ENCODE measurements around the gene F2RL1.
"Not testable (repeated sequence)": the region's sequence is repeated elsewhere in the genome, so short reads cannot be mapped to it uniquely, and the experiment has no call there.

Gene F2RL1

GRCh38 chr5:76804266-76804665 is 14.6 kb upstream of the F2RL1 start:
- H3K27ac ChIP-seq: no peak overlapping the region

GRCh38 chr5:76805821-76806505 is 12.9 kb upstream of the F2RL1 start:
- Histone ChIP-seq H3K27ac (peak overlapping the region in 9 of 21 experiments; percentile 25 to 75 (median 50)), H3K4me3 (no peak overlapping the region)

More at GRCh38 chr5:76804266-76804665, 14.6 kb upstream of the F2RL1 start:
- H3K4me3 ChIP-seq: no peak overlapping the region

- H3K4me3 ChIP-seq: no peak overlapping the region
- peak overlapping the region in 11 of 21 experiments; percentile 6 to 88 (median 69) for H3K27ac ChIP-seq
These were observed 11.5 kb upstream of the F2RL1 start for GRCh38 chr5:76807296-76807695.

GRCh38 chr5:76808141-76808691 is 10.6 kb upstream of the F2RL1 start:
- H3K4me3 ChIP-seq: no peak overlapping the region
- H3K27ac ChIP-seq: peak overlapping the region in 18 of 21 experiments; percentile 15 to 88 (median 70)

- peak overlapping the region in 13 of 21 experiments; percentile 1 to 88 (median 50) for H3K27ac ChIP-seq
- no peak overlapping the region for H3K4me3 ChIP-seq
These were observed 9.7 kb upstream of the F2RL1 start for GRCh38 chr5:76809141-76809540.

- no peak overlapping the region for H3K4me3 ChIP-seq
- H3K27ac ChIP-seq: peak overlapping the region in 8 of 21 experiments; percentile 15 to 63 (median 30)
These were observed 8.6 kb upstream of the F2RL1 start for GRCh38 chr5:76810236-76810635.

GRCh38 chr5:76811214-76811613 is 7.6 kb upstream of the F2RL1 start:
- Histone ChIP-seq H3K4me3 (peak overlapping the region in 4 of 7 experiments; percentile 12 to 31 (median 22)), H3K27ac (peak overlapping the region in 14 of 21 experiments; percentile 30 to 83 (median 66))

GRCh38 chr5:76812209-76812608 is 6.6 kb upstream of the F2RL1 start:
- Histone ChIP-seq H3K27ac (peak overlapping the region in 17 of 21 experiments; percentile 50 to 83 (median 66)), H3K4me3 (peak overlapping the region in 5 of 7 experiments; percentile 12 to 31 (median 18))

- peak overlapping the region in 1 of 7 experiments; percentile 2 for H3K4me3 ChIP-seq
- no peak overlapping the region for H3K27ac ChIP-seq
These were observed 4.8 kb upstream of the F2RL1 start for GRCh38 chr5:76813982-76814562.

- no peak overlapping the region for H3K27ac ChIP-seq
- no peak overlapping the region for H3K4me3 ChIP-seq
These were observed 2.6 kb upstream of the F2RL1 start for GRCh38 chr5:76816110-76816831.

- Histone ChIP-seq H3K27ac (peak overlapping the region in 17 of 21 experiments; percentile 2 to 89 (median 77)), H3K4me3 (peak overlapping the region; percentile 42 to 74 (median 55))
These were observed 1.2 kb downstream of the F2RL1 start for GRCh38 chr5:76819851-76820525.

- H3K27ac ChIP-seq: peak overlapping the region in 5 of 21 experiments; percentile 79 to 89 (median 80)
- peak overlapping the region in 4 of 7 experiments; percentile 55 to 74 (median 64) for H3K4me3 ChIP-seq
These were observed 1.7 kb downstream of the F2RL1 start for GRCh38 chr5:76820526-76820890.

GRCh38 chr5:76821136-76821535 is 2.3 kb downstream of the F2RL1 start:
- Histone ChIP-seq H3K4me3 (peak overlapping the region in 2 of 7 experiments; percentile 63 to 74), H3K27ac (no peak overlapping the region)

- H3K4me3 ChIP-seq, H3K27ac ChIP-seq: not testable (repeated sequence)
These were observed 3.4 kb downstream of the F2RL1 start for GRCh38 chr5:76822105-76822731.

- not testable (repeated sequence) for H3K27ac ChIP-seq, H3K4me3 ChIP-seq
These were observed 7.6 kb downstream of the F2RL1 start for GRCh38 chr5:76826416-76826815.

GRCh38 chr5:76831110-76831452 is 12.3 kb downstream of the F2RL1 start:
- H3K27ac ChIP-seq: no peak overlapping the region
- H3K4me3 ChIP-seq: no peak overlapping the region

GRCh38 chr5:76836181-76836580 is 17.4 kb downstream of the F2RL1 start:
- H3K4me3 ChIP-seq: no peak overlapping the region
- no peak overlapping the region for H3K27ac ChIP-seq

- no peak overlapping the region for H3K27ac ChIP-seq
- H3K4me3 ChIP-seq: no peak overlapping the region
These were observed 17.8 kb downstream of the F2RL1 start for GRCh38 chr5:76836585-76836984.

All from skin epidermis (tissue), 12 donors.